Kidney capillary endothelial cell (primary cell): ENCODE measurements around the gene MKX.
"Not testable (repeated sequence)": the region's sequence is repeated elsewhere in the genome, so short reads cannot be mapped to it uniquely, and the experiment has no call there.

Experiments used
- DNase-seq: peaks from one replicate; pipeline ENCODE4 v3.0.0-alpha.2; 2018; ENCODE audit warnings: low spot score

MKX gene

GRCh38 chr10:27692663-27693062, 53.0 kb downstream of the MKX start:
- DNase-seq: no peak

DNA sequence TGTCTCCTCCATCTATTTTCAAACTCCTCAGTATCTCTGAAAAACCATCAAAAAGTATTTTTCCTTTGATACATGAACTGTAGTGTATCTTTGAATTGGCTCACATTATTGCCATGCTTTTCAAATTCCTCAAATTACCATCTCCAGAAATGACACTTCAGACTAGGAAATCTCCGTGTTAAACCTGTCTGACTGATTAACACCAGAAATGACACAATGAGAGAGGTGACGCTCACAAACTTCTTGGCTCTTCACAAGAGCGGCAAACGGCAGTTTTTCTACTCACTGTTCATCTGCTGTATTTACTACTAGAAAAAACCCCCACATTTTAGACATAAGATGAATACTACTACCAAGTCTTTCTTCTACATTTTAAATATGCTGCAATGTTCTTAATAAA, 56.6 kb downstream of the MKX start:
- no peak for DNase-seq

GRCh38 chr10:27688276-27688675, 57.3 kb downstream of the MKX start:
- no peak for DNase-seq

DNA sequence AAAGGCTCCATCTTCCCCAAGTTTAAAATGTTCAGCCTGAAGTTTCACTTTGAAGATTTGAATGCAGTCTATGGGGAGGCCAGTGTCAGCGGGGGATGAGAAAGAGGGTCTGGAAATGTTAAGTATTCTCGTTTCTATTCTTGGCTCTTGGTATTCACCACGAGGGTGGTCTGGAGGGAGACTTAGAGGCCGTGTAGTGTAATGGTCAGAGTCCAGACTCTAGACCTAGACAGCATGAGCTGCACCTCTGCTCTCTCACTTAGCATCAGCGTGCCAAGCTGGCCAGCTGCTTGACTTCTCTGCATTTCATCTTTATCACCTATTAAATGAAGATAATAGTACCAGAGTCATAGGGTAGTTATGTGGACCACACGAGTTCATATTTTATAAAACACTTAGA, 57.9 kb downstream of the MKX start:
- DNase-seq: no peak

DNA sequence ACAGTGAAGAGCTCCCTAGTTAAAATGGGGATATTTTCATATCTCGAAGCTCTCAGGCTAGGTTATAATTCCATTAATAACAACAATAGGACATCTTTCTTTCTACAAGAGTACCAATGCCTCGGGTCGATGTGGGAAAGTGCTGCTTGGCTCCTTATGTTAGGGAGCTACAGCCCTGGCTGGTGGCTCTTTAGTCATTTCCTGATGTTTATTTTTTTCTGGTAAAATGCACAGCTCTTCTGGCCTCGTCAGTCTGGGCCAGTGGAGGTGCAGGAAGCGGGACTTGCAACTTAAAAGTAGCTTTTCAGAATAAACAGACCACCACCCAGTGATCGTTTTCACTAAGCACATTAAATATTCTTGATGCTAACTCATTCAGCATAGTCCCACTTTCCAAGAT, 58.3 kb downstream of the MKX start:
- no peak for DNase-seq

DNA sequence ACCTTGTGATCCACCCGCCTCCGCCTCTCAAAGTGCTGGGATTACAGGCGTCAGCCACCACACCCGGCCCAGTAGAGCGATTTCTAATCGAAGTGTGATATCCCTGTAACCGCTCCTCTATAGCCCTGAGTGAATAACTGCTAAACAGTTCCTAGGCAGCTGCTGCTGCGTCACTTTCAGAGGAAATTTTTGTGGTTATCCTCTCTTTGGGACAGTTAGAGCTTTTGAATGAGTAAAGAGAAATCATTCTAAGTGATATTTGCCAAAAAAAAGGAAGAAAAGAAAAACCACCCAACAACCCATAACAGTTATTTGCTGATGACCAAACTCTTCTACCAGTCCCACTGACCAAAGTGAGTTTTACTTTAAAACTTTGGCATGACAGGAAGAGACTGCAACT, 59.9 kb downstream of the MKX start:
- no peak for DNase-seq

DNA sequence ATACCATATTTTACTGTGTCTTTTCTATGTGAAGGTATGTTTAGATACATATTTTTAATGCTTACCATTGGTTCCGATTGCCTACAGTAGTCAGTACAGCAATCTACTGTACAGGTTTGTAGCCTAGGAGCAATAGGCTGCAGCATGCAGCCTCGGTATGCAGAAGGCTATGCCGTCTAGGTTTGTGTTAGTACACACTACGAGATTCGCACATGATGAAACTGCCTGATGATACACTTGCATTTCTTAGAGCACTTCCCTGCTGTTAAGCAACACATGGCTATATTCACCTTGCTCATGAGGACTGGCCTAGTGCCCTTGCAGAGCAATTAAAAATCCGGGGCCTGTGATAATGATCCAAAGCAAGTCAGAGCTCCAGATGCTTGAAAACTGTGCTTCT, 62.4 kb downstream of the MKX start:
- no peak for DNase-seq

GRCh38 chr10:27681795-27682194, 63.8 kb downstream of the MKX start:
- DNase-seq: not testable (repeated sequence)

DNA sequence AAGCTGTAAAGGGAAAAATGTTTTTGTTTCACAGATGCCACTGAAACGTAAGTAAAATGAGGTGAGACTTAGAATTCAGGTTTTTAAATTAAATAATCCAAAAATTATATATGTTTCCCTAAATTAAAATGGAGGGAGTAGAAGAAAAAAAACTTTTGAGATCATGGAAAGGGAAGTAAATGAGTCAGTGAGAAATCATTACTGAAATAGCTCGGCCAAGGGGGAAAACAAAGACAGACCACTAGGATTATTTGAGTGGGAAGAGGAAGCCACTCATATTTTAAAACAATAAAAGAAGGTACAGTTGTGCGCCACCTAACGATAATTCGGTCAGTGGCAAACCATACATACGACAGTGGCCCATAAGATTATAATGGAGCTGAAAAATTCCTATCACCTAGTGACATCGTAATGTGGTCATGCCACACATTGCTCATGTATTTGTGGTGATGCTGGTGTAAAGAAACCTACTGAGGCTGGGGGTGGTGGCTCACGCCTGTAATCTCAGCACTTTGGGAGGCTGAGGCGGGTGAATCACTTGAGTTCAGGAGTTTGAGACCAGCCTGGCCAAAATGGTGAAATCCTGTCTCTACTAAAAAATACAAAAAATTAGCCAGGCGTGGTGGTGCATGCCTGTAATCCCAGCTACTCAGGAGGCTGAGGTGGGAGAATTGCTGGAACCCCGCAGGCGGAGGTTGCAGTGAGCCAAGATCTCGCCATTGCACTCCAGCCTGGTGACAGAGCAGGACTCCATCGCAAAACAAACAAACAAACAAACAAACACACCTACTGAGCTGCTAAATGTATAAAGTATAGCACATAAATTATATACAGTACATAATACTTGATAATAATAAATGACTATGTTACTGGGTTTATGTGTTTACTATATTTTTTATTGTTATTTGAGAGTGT, 64.7 kb downstream of the MKX start:
- no peak for DNase-seq

DNA sequence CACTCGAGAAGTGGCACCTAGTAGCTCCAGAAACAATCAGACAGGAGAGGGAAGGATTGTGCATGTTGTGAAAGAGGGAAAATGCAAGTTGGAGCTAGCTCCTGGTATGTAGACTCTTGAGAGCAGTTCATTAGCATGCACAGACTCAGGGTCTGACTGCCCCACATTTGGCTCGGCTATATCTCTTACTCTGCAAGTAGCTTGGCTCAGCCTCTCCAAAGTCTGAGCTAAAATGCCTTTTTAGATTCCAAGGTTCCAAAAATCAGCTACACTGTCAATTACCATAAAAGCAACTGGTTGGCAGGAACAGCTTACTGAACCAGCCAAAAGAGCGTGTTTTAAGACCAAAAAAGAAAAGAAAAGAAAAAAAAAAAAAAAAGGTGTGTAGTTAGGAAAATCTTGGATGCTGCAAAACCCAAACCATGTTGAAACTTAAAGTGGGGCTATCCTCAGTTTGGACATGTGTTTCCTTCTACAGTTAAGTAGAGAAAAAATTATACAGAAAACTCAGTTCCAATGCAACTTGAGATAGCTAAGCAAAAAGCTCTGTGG, 65.5 kb downstream of the MKX start:
- no peak for DNase-seq

GRCh38 chr10:27679369-27679912, 66.2 kb downstream of the MKX start:
- DNase-seq: no peak

DNA sequence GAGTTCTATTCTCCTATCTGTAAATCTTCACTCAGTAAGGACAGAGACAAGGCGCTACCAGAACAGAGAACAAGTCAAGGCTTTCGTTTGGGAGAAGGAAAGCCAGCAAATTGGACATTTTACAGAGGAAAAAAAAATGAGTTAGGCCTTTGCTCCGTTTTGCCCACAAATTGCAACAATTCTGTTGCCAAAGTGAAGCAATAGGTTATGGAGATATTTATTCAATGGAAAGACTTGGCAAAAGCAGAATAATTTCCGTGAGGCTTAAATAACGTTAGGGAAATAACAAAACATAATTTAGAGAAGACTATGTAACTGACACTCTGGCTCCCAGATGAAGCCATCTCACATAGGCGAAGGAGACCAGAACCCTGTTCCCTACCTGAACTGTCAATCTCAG, 67.5 kb downstream of the MKX start:
- DNase-seq: no peak

DNA sequence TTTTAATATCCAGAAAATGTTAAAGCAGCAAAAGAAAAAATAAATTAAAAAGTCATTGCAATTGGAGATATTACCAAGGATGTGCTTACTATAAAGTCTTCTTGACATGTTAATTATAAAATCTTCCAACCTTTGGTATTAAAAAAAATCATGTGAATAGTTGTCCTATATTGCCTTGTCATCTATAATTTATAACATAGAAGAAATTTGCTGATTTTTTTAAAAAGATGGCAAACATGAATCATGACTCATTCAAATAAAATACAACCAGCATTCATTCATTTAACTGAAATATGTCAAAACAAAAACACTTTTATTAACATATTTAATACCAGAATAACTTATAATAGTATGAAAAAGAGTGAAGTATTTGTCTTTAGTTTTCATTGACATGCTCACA, 72.6 kb downstream of the MKX start:
- no peak for DNase-seq

DNA sequence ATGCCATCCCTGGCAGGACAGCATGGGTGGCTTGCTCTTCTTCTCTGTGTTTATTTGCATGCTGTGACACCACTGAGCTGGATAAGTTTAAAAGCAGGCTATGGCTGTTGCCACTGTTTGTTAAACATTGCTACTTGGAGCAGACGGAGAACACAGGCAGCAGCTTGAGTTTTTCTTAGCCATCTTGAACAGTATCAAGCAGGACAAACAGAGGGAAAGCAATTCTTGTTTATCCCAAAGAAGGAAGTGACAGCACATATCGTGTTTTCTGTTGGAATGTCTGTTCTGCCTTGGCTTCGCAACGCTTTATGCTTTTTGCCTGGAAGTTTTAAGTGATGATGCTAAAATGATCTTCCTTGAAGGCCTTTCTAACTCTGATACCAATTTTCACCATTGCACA, 73.8 kb downstream of the MKX start:
- no peak for DNase-seq

DNA sequence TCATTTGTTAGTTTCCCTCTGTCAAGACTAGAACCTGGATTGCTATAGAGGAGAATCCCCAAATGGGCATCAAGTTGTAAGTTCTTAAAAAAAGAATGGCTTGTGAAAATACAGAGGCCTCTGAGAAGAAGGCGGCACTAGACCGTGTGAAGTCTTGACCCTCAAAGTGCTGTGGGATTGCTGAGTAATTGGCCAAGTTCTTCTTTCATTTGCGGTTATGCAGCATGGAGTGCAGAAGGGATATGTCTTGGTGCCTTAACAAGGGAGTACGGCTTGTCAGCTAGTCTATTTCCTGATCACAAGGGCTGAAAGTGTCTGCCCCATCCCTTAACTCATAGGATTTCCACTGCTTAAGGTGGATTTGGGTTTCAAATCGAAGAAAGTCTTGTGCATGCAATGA, 81.2 kb downstream of the MKX start:
- DNase-seq: no peak

GRCh38 chr10:27663621-27664020, 82.0 kb downstream of the MKX start:
- no peak for DNase-seq

DNA sequence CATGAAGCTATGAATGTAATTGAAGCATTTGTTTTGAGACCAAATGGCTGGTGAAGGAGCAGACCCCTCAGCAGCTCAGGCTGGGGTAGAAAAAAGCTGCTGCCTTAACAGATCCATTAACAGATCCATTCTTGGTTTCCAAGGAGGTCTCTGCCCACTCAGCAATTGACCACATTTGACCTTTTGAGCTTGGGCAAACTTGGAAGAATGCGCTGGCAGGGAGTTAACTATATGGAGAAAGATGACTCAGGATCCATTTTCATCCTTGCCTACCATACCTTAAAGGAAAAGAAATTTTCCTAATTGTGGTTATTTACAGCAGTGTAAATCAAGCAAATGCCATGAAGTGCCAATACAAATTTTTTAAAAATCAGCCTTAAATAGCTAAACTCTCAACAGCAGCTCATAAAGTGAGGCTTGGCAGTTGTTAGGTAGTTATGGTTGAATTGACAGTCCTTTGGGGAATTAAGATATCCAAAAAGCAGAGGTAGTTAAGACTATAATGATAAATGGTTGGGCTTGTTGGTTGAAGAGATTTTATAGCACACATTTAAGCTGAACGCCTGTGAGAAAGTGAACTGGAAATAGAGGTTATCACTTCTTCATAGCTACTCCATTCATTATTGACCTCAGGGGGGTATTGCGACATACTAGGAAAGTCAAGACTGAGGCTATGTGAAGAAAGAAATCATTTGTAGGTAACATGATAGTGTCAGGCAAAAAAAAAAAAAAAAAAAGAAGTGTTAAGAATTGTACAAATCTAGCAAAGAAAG, 83.9 kb downstream of the MKX start:
- DNase-seq: no peak

DNA sequence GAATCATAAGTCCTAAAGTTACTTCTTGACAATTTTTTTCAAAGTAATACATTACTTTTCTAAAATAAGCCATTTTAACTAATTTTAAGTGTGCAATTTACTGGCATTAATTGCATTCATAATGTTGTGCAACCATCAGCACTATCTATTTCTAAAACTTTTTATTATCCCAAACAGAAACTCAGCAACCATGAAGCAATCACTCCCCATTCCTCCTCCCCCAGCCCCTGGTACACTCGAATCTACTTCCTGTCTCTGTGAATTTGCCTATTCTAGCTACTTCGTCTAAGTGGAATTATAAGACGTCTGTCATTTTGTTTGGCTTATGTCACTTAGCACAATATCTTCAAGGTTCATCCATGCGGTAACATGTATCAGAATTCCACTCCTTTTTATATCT, 84.9 kb downstream of the MKX start:
- no peak for DNase-seq

DNA sequence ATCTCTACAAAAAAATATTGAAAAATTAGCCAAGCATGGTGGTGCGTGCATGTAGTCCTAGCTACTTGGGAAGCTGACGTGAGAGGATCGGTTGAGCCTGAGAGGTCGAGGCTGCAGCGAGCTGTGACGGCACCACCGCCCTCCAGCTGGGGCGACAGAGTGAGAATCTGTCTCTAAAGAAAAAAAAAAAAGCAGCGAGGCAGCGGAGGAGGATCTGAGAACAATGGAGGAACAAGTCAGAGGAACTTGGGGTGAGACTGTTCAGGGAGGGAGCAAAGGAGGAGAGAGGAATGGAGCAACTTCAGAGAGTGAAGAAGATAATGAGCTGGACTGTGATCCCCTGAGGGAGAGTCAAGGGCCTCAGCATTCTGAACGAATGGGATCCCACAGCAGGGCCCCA, 85.4 kb downstream of the MKX start:
- DNase-seq: no peak

GRCh38 chr10:27659786-27660185, 85.8 kb downstream of the MKX start:
- no peak for DNase-seq

- DNase-seq: no peak
Measured at GRCh38 chr10:27658788-27659187, 86.8 kb downstream of the MKX start.

- no peak for DNase-seq
Measured at GRCh38 chr10:27655296-27655695, 90.3 kb downstream of the MKX start.

DNA sequence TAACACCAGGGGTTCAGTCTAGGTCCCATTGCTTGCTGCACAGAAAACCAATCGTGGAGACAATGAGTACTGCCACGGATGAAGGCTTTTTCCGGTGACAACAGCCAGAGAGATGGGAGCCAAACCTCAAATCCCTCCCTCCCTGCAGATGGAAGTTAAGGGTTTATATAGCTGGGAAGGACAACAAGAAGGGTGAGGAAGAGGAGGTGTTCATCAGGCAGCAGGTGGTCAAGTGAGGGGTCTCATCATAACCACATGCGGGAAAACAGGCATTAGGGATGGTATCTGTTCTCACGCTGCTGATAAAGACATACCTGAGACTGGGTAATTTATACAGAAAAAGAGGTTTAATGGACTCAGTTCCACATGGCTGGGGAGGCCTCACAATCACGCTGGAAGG, 91.3 kb downstream of the MKX start:
- DNase-seq: no peak
